GM19043 (cell line): ENCODE measurements around the gene LHFPL5.

ENCODE experiments used
- ATAC-seq: cut with Tn5 transposase; IDR thresholded peaks from one replicate; pipeline ENCODE4 v1.9.1; 2021; ENCODE audit warnings: low read depth; ENCODE audit not compliant: unreplicated experiment

LHFPL5 gene

GRCh38 chr6:35850208-35850607, 45.1 kb downstream of the LHFPL5 start:
- ATAC-seq: no peak

- ATAC-seq: no peak
Observed at GRCh38 chr6:35852994-35853393, 47.8 kb downstream of the LHFPL5 start.

DNA sequence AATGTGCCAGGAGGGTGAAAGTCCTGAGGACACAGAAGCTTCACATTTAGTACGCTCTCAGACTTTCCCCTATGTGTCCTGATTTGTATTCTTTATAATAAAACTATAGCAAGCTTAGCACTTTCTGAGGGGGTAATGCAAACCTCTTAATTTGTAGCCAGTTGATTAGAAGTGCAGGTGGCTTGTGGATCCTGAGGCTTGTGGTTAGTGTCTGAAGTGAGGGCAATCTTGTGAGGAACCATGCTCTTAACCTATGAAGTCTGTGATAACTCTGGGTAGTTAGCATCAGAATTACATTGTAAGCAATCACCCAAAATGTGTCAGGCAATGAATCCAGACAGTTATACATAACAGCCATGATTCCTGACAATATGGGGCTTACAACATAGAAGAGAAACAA, 51.1 kb downstream of the LHFPL5 start:
- no peak for ATAC-seq

DNA sequence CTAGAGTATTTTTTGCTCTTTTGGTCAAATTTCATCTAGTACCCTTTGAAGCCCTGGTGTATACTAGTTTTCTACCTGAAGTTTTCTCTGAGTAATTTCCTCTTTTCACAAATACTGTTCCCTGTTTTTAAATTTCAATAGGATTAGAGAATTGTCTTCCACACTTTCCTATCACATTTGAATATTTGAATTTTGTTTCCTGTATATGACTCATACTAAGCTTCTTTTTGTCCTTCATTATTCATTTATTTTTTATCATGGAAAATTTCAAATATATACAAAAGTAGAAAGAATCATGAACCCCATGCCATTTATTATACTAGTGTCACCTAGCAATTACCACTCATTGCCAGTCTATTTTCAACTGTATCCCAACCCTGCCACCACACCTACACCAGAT, 52.7 kb downstream of the LHFPL5 start:
- ATAC-seq: no peak

GRCh38 chr6:35859367-35859766, 54.2 kb downstream of the LHFPL5 start:
- ATAC-seq: no peak
